ENCODE measurements around the gene KRTAP5-11. TPM values are rescaled to one million over a fixed set of nuclear protein-coding genes. Genes with fewer than 3 reads are reported as not detected.

The KRTAP5-11 gene
- polyA plus RNA-seq, 1 donor (not counting 4 experiments of a cell fraction or from before 2014, with no cell fraction given): not detected

GRCh38 chr11:71555508-71555907 lies 27.2 kb downstream of the KRTAP5-11 start:
- no peak overlapping the region for H3K27ac ChIP-seq (ENCODE audit: control insufficient read depth, insufficient read depth, low read length)
- H3K9ac ChIP-seq (ENCODE audit: control insufficient read depth, extremely low read depth, insufficient read depth, low read length): no peak overlapping the region
- H4K20me1 ChIP-seq (ENCODE audit: control insufficient read depth, extremely low read depth, insufficient read depth, low read length): no peaks in the 10 kb centered on the region
- TF ChIP-seq CTCF (optimal IDR thresholded peaks at IDR 0.05 in 1 of 3, IDR thresholded peaks at IDR 0.05 in 1 of 3, conservative IDR thresholded peaks at IDR 0.05 in 1 of 3; ENCODE audit: extremely low read depth in 1 of 3, insufficient read depth in 2 of 3, low read length in 3 of 3) (no peak), EZH2 (IDR thresholded peaks at IDR 0.05; ENCODE audit: low read length) (no peak)
- H3K4me1 ChIP-seq (ENCODE audit: control insufficient read depth, extremely low read depth, insufficient read depth, low read length): no peaks in the 10 kb centered on the region
- dilution Hi-C loops (cut with MboI; ENCODE audit: extremely low pct_ligation_motif_present, low sequenced_read_pairs): no loop called here
- H3K36me3 ChIP-seq (ENCODE audit: control insufficient read depth in 2 of 2, extremely low read depth in 1 of 2, insufficient read depth in 2 of 2, low read length in 2 of 2): no peaks in the 10 kb centered on the region
- no peak overlapping the region for H3K4me3 ChIP-seq (ENCODE audit: control insufficient read depth in 2 of 3, extremely low read depth in 1 of 3, insufficient read depth in 2 of 3, low read depth in 1 of 3, low read length in 3 of 3)
- H2AFZ ChIP-seq (ENCODE audit: control insufficient read depth, low read length): no peak overlapping the region
- H3K4me2 ChIP-seq (ENCODE audit: control insufficient read depth, extremely low read depth, insufficient read depth, low read depth, low read length): no peak overlapping the region
- no peak for DNase-seq (ENCODE audit: low read depth, low spot score)
- H3K9me3 ChIP-seq (ENCODE audit: control insufficient read depth, low read depth, low read length): no peaks in the 10 kb centered on the region
- H3K27me3 ChIP-seq (ENCODE audit: control insufficient read depth, extremely low read depth, insufficient read depth, low read length): peaks cover 4% of the 10 kb centered on the region
- no peaks in the 10 kb centered on the region for H3K9me1 ChIP-seq (ENCODE audit: control insufficient read depth, extremely low read depth, insufficient read depth, low read length)
- H3K79me2 ChIP-seq (ENCODE audit: control insufficient read depth, insufficient read depth, low read length): no peaks in the 10 kb centered on the region
- no peak for FAIRE-seq

DNA sequence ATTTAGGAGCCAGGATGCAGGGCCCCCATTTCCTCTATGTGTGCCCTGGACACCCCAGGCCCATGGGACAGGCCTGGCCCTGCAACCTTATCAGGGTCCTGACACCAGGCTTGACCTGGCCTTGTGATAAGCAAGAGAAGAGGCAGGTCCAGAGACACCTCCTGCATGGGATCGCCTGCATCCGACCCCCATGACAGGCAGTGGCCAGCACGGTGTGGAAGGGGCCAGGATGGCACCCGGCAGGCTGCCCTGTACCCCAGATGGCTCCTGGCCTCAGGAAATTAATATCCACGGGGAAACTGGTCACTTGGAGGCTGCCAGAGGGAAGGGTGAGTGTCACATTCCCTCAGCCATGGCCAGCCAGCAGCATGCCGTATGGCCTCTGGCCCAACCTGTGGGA lies 27.7 kb downstream of the KRTAP5-11 start:
- Histone ChIP-seq H2AFZ (ENCODE audit: control insufficient read depth, low read length) (no peak overlapping the region), H3K9me1 (ENCODE audit: control insufficient read depth, extremely low read depth, insufficient read depth, low read length) (no peaks in the 10 kb centered on the region), H3K4me3 (ENCODE audit: control insufficient read depth in 2 of 3, extremely low read depth in 1 of 3, insufficient read depth in 2 of 3, low read depth in 1 of 3, low read length in 3 of 3) (no peak overlapping the region), H3K4me2 (ENCODE audit: control insufficient read depth, extremely low read depth, insufficient read depth, low read depth, low read length) (no peak overlapping the region), H3K9ac (ENCODE audit: control insufficient read depth, extremely low read depth, insufficient read depth, low read length) (no peak overlapping the region), H3K9me3 (ENCODE audit: control insufficient read depth, low read depth, low read length) (no peaks in the 10 kb centered on the region), H4K20me1 (ENCODE audit: control insufficient read depth, extremely low read depth, insufficient read depth, low read length) (no peaks in the 10 kb centered on the region), H3K4me1 (ENCODE audit: control insufficient read depth, extremely low read depth, insufficient read depth, low read length) (no peaks in the 10 kb centered on the region), H3K27me3 (ENCODE audit: control insufficient read depth, extremely low read depth, insufficient read depth, low read length) (peaks cover 4% of the 10 kb centered on the region), H3K79me2 (ENCODE audit: control insufficient read depth, insufficient read depth, low read length) (no peaks in the 10 kb centered on the region), H3K27ac (ENCODE audit: control insufficient read depth, insufficient read depth, low read length) (no peak overlapping the region), H3K36me3 (ENCODE audit: control insufficient read depth in 2 of 2, extremely low read depth in 1 of 2, insufficient read depth in 2 of 2, low read length in 2 of 2) (no peaks in the 10 kb centered on the region)
- dilution Hi-C loops (cut with MboI; ENCODE audit: extremely low pct_ligation_motif_present, low sequenced_read_pairs): no loop called here
- TF ChIP-seq EZH2 (IDR thresholded peaks at IDR 0.05; ENCODE audit: low read length): no peak
- no peak for TF ChIP-seq CTCF (optimal IDR thresholded peaks at IDR 0.05 in 1 of 3, IDR thresholded peaks at IDR 0.05 in 1 of 3, conservative IDR thresholded peaks at IDR 0.05 in 1 of 3; ENCODE audit: extremely low read depth in 1 of 3, insufficient read depth in 2 of 3, low read length in 3 of 3)
- FAIRE-seq: no peak
- no peak for DNase-seq (ENCODE audit: low read depth, low spot score)
